Activated T-cell treated with anti-CD3 and anti-CD28 coated beads, Interleukin-2, amount 50 U/mL, for 72 hours (primary cell): ENCODE results near the gene FBN2. TPM values are rescaled to one million over a fixed set of nuclear protein-coding genes. Genes with fewer than 3 reads are reported as not detected.

Experiments used
- ATAC-seq, 2 donors: fragments of 150-1000 bp; cut with Tn5 transposase; replicated peaks in 1 of 2; 2 replicates each; pipeline ENCODE4 v1.10.0; 2021; ENCODE audit warnings: moderate library complexity in 2 of 2, mild to moderate bottlenecking in 1 of 2
- DNase-seq, 2 donors: peaks; one replicate each; pipeline ENCODE4 v3.0.0; 2021 to 2022; ENCODE audit warnings: mixed read lengths in 1 of 2
- H3K27ac Mint-ChIP-seq: one replicate; pipeline ENCODE4 v1.8.0; 2022; ENCODE audit warnings: mild to moderate bottlenecking, moderate library complexity, mixed read lengths
- H3K27me3 Mint-ChIP-seq: one replicate; pipeline ENCODE4 v1.8.0; 2022; ENCODE audit warnings: low read depth, mixed read lengths
- H3K36me3 Mint-ChIP-seq, 2 donors: one replicate each; pipeline ENCODE4 v1.8.0; 2022; ENCODE audit warnings: mixed read lengths in 2 of 2, mild to moderate bottlenecking in 1 of 2; ENCODE audit not compliant: insufficient read depth in 2 of 2
- H3K4me1 Mint-ChIP-seq: one replicate; pipeline ENCODE4 v1.8.0; 2022; ENCODE audit warnings: low read depth, mixed read lengths
- H3K4me3 Mint-ChIP-seq, 2 donors: one replicate each; pipeline ENCODE4 v1.8.0; 2022; ENCODE audit warnings: mild to moderate bottlenecking in 2 of 2, mixed read lengths in 2 of 2, moderate library complexity in 2 of 2
- H3K9me3 Mint-ChIP-seq, 2 donors: one replicate each; pipeline ENCODE4 v1.8.0; 2022; ENCODE audit warnings: mixed read lengths in 2 of 2
- total RNA-seq, 2 donors: library from RNA; stranded (reverse); gene quantifications; one replicate each; pipeline ENCODE4 v1.2.3, GENCODE V29; 2022

FBN2 gene
- total RNA-seq, 2 donors from 2014 or later: 0.05 TPM; not detected in 1

DNA sequence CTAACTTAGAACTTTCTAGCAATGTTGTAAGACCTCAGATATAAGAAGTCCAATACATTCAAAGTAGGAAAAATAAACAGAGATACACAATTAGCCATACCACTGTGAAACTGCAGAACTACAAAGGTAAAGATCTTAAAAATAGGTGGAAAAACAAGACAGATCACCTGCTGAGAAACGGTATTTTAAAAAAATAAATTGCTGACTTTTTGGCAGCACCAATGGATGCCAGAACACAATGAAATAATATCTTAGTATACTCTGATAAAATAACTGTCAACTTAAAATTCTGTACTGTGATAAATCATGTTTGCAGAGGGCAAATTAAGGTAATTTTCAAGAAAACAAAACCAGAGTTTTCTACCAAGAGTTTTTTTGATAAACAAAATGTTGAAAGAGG is 138.9 kb downstream of the FBN2 start:
- DNase-seq (no peak), ATAC-seq (no peak)
- Mint-ChIP-seq H3K27me3 (no peaks in the 10 kb centered on the region), H3K4me1 (no peaks in the 10 kb centered on the region), H3K9me3 (peaks cover 0 to 8% of the 10 kb centered on the region in 2 donors), H3K4me3 (no peak overlapping the region), H3K36me3 (no peaks in the 10 kb centered on the region), H3K27ac (no peak overlapping the region)

DNA sequence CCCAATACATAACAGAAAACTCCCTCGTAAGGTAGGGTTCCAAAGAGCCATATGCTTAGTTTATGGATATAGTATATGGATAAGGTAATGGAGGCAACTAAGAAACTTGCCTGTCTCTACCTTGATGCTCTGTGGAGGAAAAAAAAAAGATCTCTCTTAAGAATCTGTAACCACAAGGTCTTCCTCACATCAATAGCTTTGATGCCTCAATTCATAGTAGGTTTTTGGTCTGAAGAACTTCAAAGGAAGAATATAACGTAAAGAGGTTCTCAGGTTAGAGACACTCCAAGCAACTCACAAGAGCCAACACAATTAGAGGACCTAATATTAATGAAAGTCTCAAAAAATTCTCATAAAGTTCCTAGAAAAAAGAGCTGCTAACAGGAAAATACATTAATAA is 140.2 kb downstream of the FBN2 start:
- DNase-seq: no peak
- no peak overlapping the region for H3K27ac Mint-ChIP-seq
- ATAC-seq: no peak
- peaks cover 0 to 8% of the 10 kb centered on the region in 2 donors for H3K9me3 Mint-ChIP-seq
- no peaks in the 10 kb centered on the region for H3K36me3 Mint-ChIP-seq
- no peaks in the 10 kb centered on the region for H3K27me3 Mint-ChIP-seq
- H3K4me1 Mint-ChIP-seq: no peaks in the 10 kb centered on the region
- H3K4me3 Mint-ChIP-seq: no peak overlapping the region

DNA sequence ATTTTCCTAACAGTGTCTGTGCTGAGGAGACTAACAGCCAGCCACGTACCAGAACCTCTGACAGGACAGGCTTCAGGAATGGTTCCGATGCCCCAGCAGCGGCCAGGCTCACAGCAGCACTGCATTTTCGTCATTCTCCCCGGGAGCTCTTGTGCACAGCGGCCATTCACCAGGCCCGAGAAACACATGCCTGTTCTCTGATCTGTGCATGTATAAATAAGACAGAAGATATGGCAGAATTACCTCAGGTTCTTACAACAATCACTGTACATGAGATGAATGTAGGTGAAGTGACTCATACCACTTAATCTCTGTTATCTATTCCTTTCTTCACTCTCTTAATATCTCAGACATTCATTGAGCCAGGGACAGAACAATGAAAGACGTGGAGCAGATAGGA is 143.0 kb downstream of the FBN2 start:
- no peaks in the 10 kb centered on the region for H3K27me3 Mint-ChIP-seq
- H3K27ac Mint-ChIP-seq: no peak overlapping the region
- H3K9me3 Mint-ChIP-seq: peaks cover 0 to 6% of the 10 kb centered on the region in 2 donors
- H3K4me3 Mint-ChIP-seq: no peak overlapping the region
- ATAC-seq: no peak
- no peak for DNase-seq
- H3K4me1 Mint-ChIP-seq: no peaks in the 10 kb centered on the region
- H3K36me3 Mint-ChIP-seq: no peaks in the 10 kb centered on the region

GRCh38 chr5:128384068-128384467 is 154.0 kb downstream of the FBN2 start:
- DNase-seq (no peak), ATAC-seq (no peak)
- Mint-ChIP-seq H3K27me3 (no peaks in the 10 kb centered on the region), H3K9me3 (peaks cover 0 to 7% of the 10 kb centered on the region in 2 donors), H3K27ac (no peak overlapping the region), H3K4me3 (no peak overlapping the region), H3K36me3 (no peaks in the 10 kb centered on the region), H3K4me1 (no peaks in the 10 kb centered on the region)

GRCh38 chr5:128380337-128380736 is 157.7 kb downstream of the FBN2 start:
- Mint-ChIP-seq H3K4me1 (no peaks in the 10 kb centered on the region), H3K4me3 (no peak overlapping the region), H3K36me3 (no peaks in the 10 kb centered on the region), H3K9me3 (no peaks in the 10 kb centered on the region), H3K27ac (no peak overlapping the region), H3K27me3 (no peaks in the 10 kb centered on the region)
- ATAC-seq (no peak), DNase-seq (no peak)

- DNase-seq: no peak
- Mint-ChIP-seq H3K4me3 (no peak overlapping the region), H3K9me3 (no peaks in the 10 kb centered on the region), H3K4me1 (no peaks in the 10 kb centered on the region), H3K36me3 (no peaks in the 10 kb centered on the region), H3K27me3 (no peaks in the 10 kb centered on the region), H3K27ac (no peak overlapping the region)
- no peak for ATAC-seq
Observed at GRCh38 chr5:128378632-128379031, 159.4 kb downstream of the FBN2 start.

GRCh38 chr5:128378196-128378595 is 159.8 kb downstream of the FBN2 start:
- Mint-ChIP-seq H3K27me3 (no peaks in the 10 kb centered on the region), H3K4me3 (no peak overlapping the region), H3K4me1 (no peaks in the 10 kb centered on the region), H3K27ac (no peak overlapping the region), H3K36me3 (no peaks in the 10 kb centered on the region), H3K9me3 (no peaks in the 10 kb centered on the region)
- no peak for DNase-seq
- ATAC-seq: no peak

DNA sequence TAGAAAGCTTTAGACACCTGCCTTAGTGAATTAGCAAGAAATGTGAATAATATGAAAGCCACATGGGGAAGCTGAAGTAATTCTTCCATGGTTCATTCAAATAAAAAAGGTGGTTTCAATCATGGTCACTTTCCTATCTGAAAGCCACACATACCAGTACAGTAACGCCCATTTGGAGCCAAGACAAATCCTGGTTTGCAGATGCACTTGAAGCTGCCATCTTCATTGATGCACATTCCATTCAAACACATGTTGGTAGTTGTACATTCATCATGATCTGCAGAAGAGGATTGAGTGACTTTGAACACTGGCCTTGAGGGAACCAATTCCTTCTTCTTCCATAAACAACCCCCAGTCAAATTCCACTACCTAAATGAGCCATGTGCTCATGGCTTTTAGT is 161.5 kb downstream of the FBN2 start:
- DNase-seq (no peak), ATAC-seq (no peak)
- no peaks in the 10 kb centered on the region for H3K9me3 Mint-ChIP-seq
- no peak overlapping the region for H3K27ac Mint-ChIP-seq
- no peak overlapping the region for H3K4me3 Mint-ChIP-seq
- H3K4me1 Mint-ChIP-seq: no peaks in the 10 kb centered on the region
- H3K36me3 Mint-ChIP-seq: no peaks in the 10 kb centered on the region
- no peaks in the 10 kb centered on the region for H3K27me3 Mint-ChIP-seq

- Mint-ChIP-seq H3K4me3 (no peak overlapping the region), H3K9me3 (no peaks in the 10 kb centered on the region), H3K36me3 (no peaks in the 10 kb centered on the region), H3K27ac (no peak overlapping the region), H3K27me3 (no peaks in the 10 kb centered on the region), H3K4me1 (no peaks in the 10 kb centered on the region)
- ATAC-seq (no peak), DNase-seq (no peak)
Observed at GRCh38 chr5:128366147-128366546, 171.9 kb downstream of the FBN2 start.

DNA sequence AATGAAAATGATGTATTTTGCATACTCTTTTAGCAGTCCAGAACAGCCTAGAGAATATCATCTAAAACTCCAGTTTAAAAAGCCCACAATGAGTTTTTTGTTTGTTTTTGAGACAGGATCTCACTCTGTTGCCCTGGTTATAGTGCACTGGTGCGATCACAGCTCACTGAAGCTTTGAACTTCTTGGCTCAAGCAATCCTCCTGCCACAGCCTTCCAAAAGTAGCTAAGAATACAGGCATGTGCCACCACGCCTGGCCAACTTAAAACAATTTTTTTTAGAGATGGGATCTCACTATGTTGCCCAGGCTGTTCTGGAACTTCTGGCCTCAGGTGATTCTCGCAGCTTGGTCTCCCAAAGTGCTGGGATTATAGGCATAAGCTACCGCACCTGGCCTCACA is 175.7 kb downstream of the FBN2 start:
- H3K4me3 Mint-ChIP-seq: no peak overlapping the region
- no peak overlapping the region for H3K27ac Mint-ChIP-seq
- H3K4me1 Mint-ChIP-seq: no peaks in the 10 kb centered on the region
- H3K9me3 Mint-ChIP-seq: no peaks in the 10 kb centered on the region
- ATAC-seq (no peak), DNase-seq (no peak)
- H3K36me3 Mint-ChIP-seq: no peaks in the 10 kb centered on the region
- H3K27me3 Mint-ChIP-seq: no peaks in the 10 kb centered on the region

DNA sequence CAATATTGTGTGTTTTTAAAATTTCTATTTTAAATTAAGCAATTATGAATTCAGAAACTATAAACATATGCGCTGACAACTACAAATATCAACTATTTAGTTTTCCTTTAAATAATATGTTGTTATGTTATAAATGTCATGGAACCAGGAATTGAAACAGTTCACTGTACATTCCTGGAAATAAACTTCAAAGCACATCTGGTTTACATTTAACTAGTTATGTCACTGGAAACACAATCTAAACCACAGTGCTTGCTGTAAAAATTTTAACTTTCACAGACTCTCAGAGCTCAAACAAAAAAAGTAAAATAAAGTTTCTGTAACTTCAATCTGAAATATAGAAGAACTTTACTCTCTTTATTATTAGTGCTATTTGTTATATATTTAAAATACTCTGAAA is 179.2 kb downstream of the FBN2 start:
- H3K27ac Mint-ChIP-seq: no peak overlapping the region
- no peaks in the 10 kb centered on the region for H3K27me3 Mint-ChIP-seq
- no peaks in the 10 kb centered on the region for H3K9me3 Mint-ChIP-seq
- H3K36me3 Mint-ChIP-seq: no peaks in the 10 kb centered on the region
- no peak for DNase-seq
- no peak overlapping the region for H3K4me3 Mint-ChIP-seq
- ATAC-seq: no peak
- H3K4me1 Mint-ChIP-seq: no peaks in the 10 kb centered on the region

GRCh38 chr5:128357226-128357625 is 180.8 kb downstream of the FBN2 start:
- no peaks in the 10 kb centered on the region for H3K4me1 Mint-ChIP-seq

DNA sequence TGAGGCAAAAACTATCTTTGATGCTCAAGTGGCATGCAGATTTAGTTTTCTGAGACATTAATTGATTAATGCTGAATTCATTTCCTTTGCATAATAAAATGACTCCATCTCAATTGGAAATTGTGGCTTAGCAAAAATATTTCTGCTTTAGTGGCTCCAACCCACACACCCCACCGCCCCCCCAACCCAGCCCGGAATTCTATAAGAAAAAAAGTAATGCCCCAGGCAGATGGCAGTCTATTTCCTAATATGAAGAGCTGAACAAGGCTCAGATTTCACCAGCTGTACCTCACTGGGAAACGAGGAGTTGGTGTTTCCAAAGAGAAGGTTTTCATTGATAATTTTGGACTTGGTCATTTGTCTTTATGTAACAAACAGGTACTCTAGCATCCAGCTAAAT is 182.1 kb downstream of the FBN2 start:
- ATAC-seq (no peak), DNase-seq (no peak)
- H3K4me1 Mint-ChIP-seq: no peaks in the 10 kb centered on the region
- no peaks in the 10 kb centered on the region for H3K36me3 Mint-ChIP-seq
- no peaks in the 10 kb centered on the region for H3K27me3 Mint-ChIP-seq
- H3K27ac Mint-ChIP-seq: no peak overlapping the region
- no peak overlapping the region for H3K4me3 Mint-ChIP-seq
- no peaks in the 10 kb centered on the region for H3K9me3 Mint-ChIP-seq

More at GRCh38 chr5:128357226-128357625, 180.8 kb downstream of the FBN2 start:
- ATAC-seq (no peak), DNase-seq (no peak)
- no peak overlapping the region for H3K27ac Mint-ChIP-seq
- H3K36me3 Mint-ChIP-seq: no peaks in the 10 kb centered on the region
- no peak overlapping the region for H3K4me3 Mint-ChIP-seq
- no peaks in the 10 kb centered on the region for H3K9me3 Mint-ChIP-seq
- H3K27me3 Mint-ChIP-seq: no peaks in the 10 kb centered on the region

DNA sequence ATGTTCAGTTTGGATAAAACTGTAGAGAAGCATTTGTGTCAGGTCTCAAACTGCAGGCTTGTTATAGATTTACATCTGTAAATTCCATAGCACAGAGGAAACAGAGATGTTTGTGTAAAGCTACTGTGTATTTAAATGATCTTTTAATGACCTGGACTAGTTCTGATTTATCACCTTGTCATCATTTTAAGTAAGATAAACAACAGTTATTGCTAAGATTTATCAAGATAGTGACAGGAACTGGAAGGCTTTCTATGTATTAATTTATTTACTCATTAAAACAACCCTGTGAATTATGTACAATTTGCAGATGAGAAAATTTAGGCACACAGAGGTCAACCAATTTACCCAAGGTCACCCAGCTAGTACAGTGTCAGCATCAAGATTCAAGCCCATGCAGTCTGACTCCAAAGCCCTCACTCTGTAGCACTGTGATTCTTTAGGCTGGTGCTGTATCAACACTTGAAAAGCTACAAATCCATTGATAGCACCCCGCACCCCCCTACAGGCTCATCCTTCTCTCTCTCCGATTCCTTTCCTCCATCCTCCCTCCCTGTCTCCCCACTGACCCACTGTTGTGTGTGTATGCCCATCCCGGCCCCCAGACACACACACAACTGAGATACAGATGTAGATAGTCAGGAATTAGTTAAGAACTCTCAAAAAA is 184.5 kb downstream of the FBN2 start:
- H3K27ac Mint-ChIP-seq: no peak overlapping the region
- H3K4me3 Mint-ChIP-seq: no peak overlapping the region
- no peaks in the 10 kb centered on the region for H3K36me3 Mint-ChIP-seq
- no peak for ATAC-seq
- H3K9me3 Mint-ChIP-seq: no peaks in the 10 kb centered on the region
- H3K27me3 Mint-ChIP-seq: no peaks in the 10 kb centered on the region
- DNase-seq: no peak
- no peaks in the 10 kb centered on the region for H3K4me1 Mint-ChIP-seq
